Suprapubic skin (tissue), 4 donors: Measurements from ENCODE around the gene SNX27. TPM values are rescaled to one million over a fixed set of nuclear protein-coding genes. Genes with fewer than 3 reads are reported as not detected.

Experiments used
- DNase-seq, 2 donors: peaks; one replicate each; pipeline ENCODE4 v3.0.0-alpha.2; 2019; ENCODE audit warnings: low spot score in 2 of 2
- H3K27ac ChIP-seq: fragments of 200-600 bp; sonication (generic); one replicate; pipeline ENCODE4 v1.5.1; 2019
- H3K27me3 ChIP-seq: fragments of 200-600 bp; sonication (generic); one replicate; pipeline ENCODE4 v1.5.1; 2019
- H3K36me3 ChIP-seq: fragments of 200-600 bp; sonication (generic); one replicate; pipeline ENCODE4 v1.5.1; 2019
- H3K4me1 ChIP-seq: fragments of 200-600 bp; sonication (generic); one replicate; pipeline ENCODE4 v1.5.1; 2019
- H3K4me3 ChIP-seq: fragments of 200-600 bp; sonication (generic); one replicate; pipeline ENCODE4 v1.5.1; 2019; ENCODE audit warnings: mild to moderate bottlenecking
- H3K9me3 ChIP-seq: fragments of 200-600 bp; sonication (generic); one replicate; pipeline ENCODE4 v1.5.1; 2019
- CTCF ChIP-seq, 2 donors: fragments of 200-600 bp in 1 of 2; fragments of 450-650 bp in 1 of 2; sonication (generic) in 1 of 2; IDR thresholded peaks; one replicate each; pipeline ENCODE4 v1.5.1; 2016 to 2019; ENCODE audit warnings: antibody characterized with exemption in 2 of 2, mild to moderate bottlenecking in 1 of 2, moderate library complexity in 1 of 2
- EP300 ChIP-seq: sonication (generic); formaldehyde crosslinking; IDR thresholded peaks from one replicate; pipeline ENCODE4 v1.6.1; 2017; ENCODE audit warnings: antibody characterized with exemption
- POLR2A ChIP-seq, 2 donors: fragments of 450-650 bp; IDR thresholded peaks; one replicate each; pipeline ENCODE4 v1.6.1; 2017; ENCODE audit warnings: antibody characterized with exemption in 2 of 2, mild to moderate bottlenecking in 2 of 2, moderate library complexity in 2 of 2
- POLR2AphosphoS5 ChIP-seq, 3 donors: sonication (generic); formaldehyde crosslinking; IDR thresholded peaks; one replicate each; pipeline ENCODE4 v1.6.1; 2017; ENCODE audit warnings: antibody characterized with exemption in 3 of 3
- WGBS: methylation state at CpG from one replicate; pipeline ENCODE4 v1.1.5; 2018; 5-methylcytosine and 5-hydroxymethylcytosine counted together
- total RNA-seq, 4 donors: library from RNA; depleted of rRNA; stranded (reverse); fragments of >200 nt; gene quantifications; one replicate each; pipeline ENCODE4 v1.1.0, GENCODE V29; 2016

The SNX27 gene
- total RNA-seq, 4 donors from 2014 or later, result 19.8 to 45.4 (median 29.0) TPM

GRCh38 chr1:151710187-151710840 lies 98.5 kb downstream of the SNX27 start:
- no peak overlapping the region for H3K27ac ChIP-seq
- no peak overlapping the region for H3K4me3 ChIP-seq
- no peaks in the 10 kb centered on the region for H3K27me3 ChIP-seq
- 46% methylated on average over 14 of the region's 15 CpGs for WGBS
- no peaks in the 10 kb centered on the region for H3K36me3 ChIP-seq
- no peak for DNase-seq
- no peaks in the 10 kb centered on the region for H3K9me3 ChIP-seq
- peaks cover 4% of the 10 kb centered on the region for H3K4me1 ChIP-seq
- TF ChIP-seq POLR2AphosphoS5 (IDR thresholded peaks at IDR 0.05), result no peak
- TF ChIP-seq POLR2A (IDR thresholded peaks at IDR 0.05), result no peak
- TF ChIP-seq CTCF (IDR thresholded peaks at IDR 0.05), result no peak
- TF ChIP-seq EP300, result no peak

GRCh38 chr1:151711044-151711800 lies 99.4 kb downstream of the SNX27 start:
- Histone ChIP-seq H3K36me3 (no peaks in the 10 kb centered on the region), H3K4me3 (no peak overlapping the region), H3K27ac (no peak overlapping the region), H3K27me3 (peaks cover 7% of the 10 kb centered on the region), H3K9me3 (no peaks in the 10 kb centered on the region), H3K4me1 (peaks cover 4% of the 10 kb centered on the region)
- 82% methylated on average over 19 of the region's 21 CpGs for WGBS
- TF ChIP-seq POLR2A (IDR thresholded peaks at IDR 0.05) (no peak), EP300 (no peak), POLR2AphosphoS5 (IDR thresholded peaks at IDR 0.05) (no peak), CTCF (IDR thresholded peaks at IDR 0.05) (no peak)
- no peak for DNase-seq

GRCh38 chr1:151711951-151712350 lies 100.1 kb downstream of the SNX27 start:
- Histone ChIP-seq H3K27ac (no peak overlapping the region), H3K4me3 (no peak overlapping the region), H3K4me1 (peaks cover 10% of the 10 kb centered on the region), H3K36me3 (no peaks in the 10 kb centered on the region), H3K27me3 (peaks cover 14% of the 10 kb centered on the region), H3K9me3 (no peaks in the 10 kb centered on the region)
- TF ChIP-seq EP300, result no peak
- no peak for TF ChIP-seq POLR2AphosphoS5 (IDR thresholded peaks at IDR 0.05)
- TF ChIP-seq POLR2A (IDR thresholded peaks at IDR 0.05), result no peak
- no peak for TF ChIP-seq CTCF (IDR thresholded peaks at IDR 0.05)
- DNase-seq, result no peak
- 75% methylated on average over 10 of the region's 10 CpGs for WGBS

GRCh38 chr1:151713044-151713443 lies 101.2 kb downstream of the SNX27 start:
- WGBS, result 100% methylated on average over 2 of the region's 2 CpGs
- Histone ChIP-seq H3K9me3 (no peaks in the 10 kb centered on the region), H3K4me3 (no peak overlapping the region), H3K4me1 (peaks cover 18% of the 10 kb centered on the region), H3K36me3 (no peaks in the 10 kb centered on the region), H3K27me3 (peaks cover 22% of the 10 kb centered on the region), H3K27ac (no peak overlapping the region)
- no peak for DNase-seq
- no peak for TF ChIP-seq CTCF (IDR thresholded peaks at IDR 0.05)
- no peak for TF ChIP-seq POLR2AphosphoS5 (IDR thresholded peaks at IDR 0.05)
- TF ChIP-seq EP300, result no peak
- TF ChIP-seq POLR2A (IDR thresholded peaks at IDR 0.05), result no peak

GRCh38 chr1:151713874-151714273 lies 102.0 kb downstream of the SNX27 start:
- no CpG with 5 or more reads among the region's 2 CpGs for WGBS
- Histone ChIP-seq H3K27me3 (peaks cover 22% of the 10 kb centered on the region), H3K36me3 (no peaks in the 10 kb centered on the region), H3K4me3 (no peak overlapping the region), H3K9me3 (no peaks in the 10 kb centered on the region), H3K27ac (no peak overlapping the region), H3K4me1 (peaks cover 18% of the 10 kb centered on the region)
- no peak for TF ChIP-seq CTCF (IDR thresholded peaks at IDR 0.05)
- no peak for TF ChIP-seq EP300
- no peak for TF ChIP-seq POLR2A (IDR thresholded peaks at IDR 0.05)
- no peak for TF ChIP-seq POLR2AphosphoS5 (IDR thresholded peaks at IDR 0.05)
- DNase-seq, result no peak
